Ishikawa (cell line): ENCODE measurements around the gene NCEH1.
A peak's percentile ranks its signal among the peaks of the same experiment; 100 is the strongest.

Source experiments
- CEBPB ChIP-seq: IDR thresholded peaks from 2 replicates; pipeline ENCODE4 v1.6.1; 2012
- CREB1 ChIP-seq: IDR thresholded peaks from 2 replicates; pipeline ENCODE4 v1.6.1; 2012; ENCODE audit warnings: low read depth
- EGR1 ChIP-seq: IDR thresholded peaks from 2 replicates; pipeline ENCODE4 v1.6.1; 2012
- EP300 ChIP-seq: IDR thresholded peaks from 2 replicates; pipeline ENCODE4 v1.6.1; 2012; ENCODE audit warnings: borderline replicate concordance
- MAX ChIP-seq: IDR thresholded peaks from 2 replicates; pipeline ENCODE4 v1.6.1; 2012
- RAD21 ChIP-seq: IDR thresholded peaks from 2 replicates; pipeline ENCODE4 v1.6.1; 2012; ENCODE audit warnings: low read depth
- REST ChIP-seq: IDR thresholded peaks from 2 replicates; pipeline ENCODE4 v1.6.1; 2012; ENCODE audit warnings: low read depth, mild to moderate bottlenecking
- TAF1 ChIP-seq: IDR thresholded peaks from 2 replicates; pipeline ENCODE4 v1.6.1; 2012; ENCODE audit warnings: low read depth, mild to moderate bottlenecking
- TCF12 ChIP-seq: IDR thresholded peaks from 2 replicates; pipeline ENCODE4 v1.6.1; 2012; ENCODE audit warnings: low read depth
- TEAD4 ChIP-seq: IDR thresholded peaks from 2 replicates; pipeline ENCODE4 v1.6.1; 2012
- YY1 ChIP-seq: IDR thresholded peaks from 2 replicates; pipeline ENCODE4 v1.6.1; 2012; ENCODE audit warnings: low read depth

- TF ChIP-seq TEAD4: no peak
- TF ChIP-seq EGR1: no peak
- TF ChIP-seq REST: no peak
- TF ChIP-seq RAD21: no peak
- TF ChIP-seq TCF12: no peak
- no peak for TF ChIP-seq CREB1
- TF ChIP-seq MAX: no peak
- no peak for TF ChIP-seq TAF1
- TF ChIP-seq YY1: no peak
- peak; percentile 11; the same call in 1 of the 2 replicates for TF ChIP-seq CEBPB
- TF ChIP-seq EP300: no peak
These were observed 84.7 kb downstream of the NCEH1 start for GRCh38 chr3:172626021-172626640.
